MCF 10A (cell line): ENCODE results near the gene ARHGAP22. TPM values are rescaled to one million over a fixed set of nuclear protein-coding genes. Genes with fewer than 3 reads are reported as not detected.

Source experiments
- BruUV-seq: library from RNA; stranded (reverse); fragments of 400-500 nt; replicated peaks from 2 replicates; lab custom pipeline; 2021; lab: Mats Ljungman, UMichigan
- CTCF ChIA-PET: fragments of 300-600 bp; sonication (Branson Sonifier 250); formaldehyde crosslinking; extraction: SDS; loops from one replicate; lab custom pipeline; 2021; ENCODE audit warnings: antibody characterized with exemption, inconsistent platforms; lab: Yijun Ruan, JAX
- POLR2A ChIA-PET: fragments of 300-600, 350-650 bp; sonication (Branson Sonifier 250); formaldehyde crosslinking; extraction: SDS; loops from one replicate; lab custom pipeline; 2020; ENCODE audit warnings: antibody characterized with exemption, inconsistent platforms; lab: Yijun Ruan, JAX
- DNase-seq: peaks from one replicate; pipeline ENCODE4 v3.0.0-alpha.2; 2018; ENCODE audit not compliant: unreplicated experiment
- H3K27ac Mint-ChIP-seq: one replicate; pipeline ENCODE4 v1.8.0; 2022; ENCODE audit warnings: mild to moderate bottlenecking, low read depth, mixed read lengths; ENCODE audit not compliant: unreplicated experiment
- H3K27me3 Mint-ChIP-seq: one replicate; pipeline ENCODE4 v1.8.0; 2022; ENCODE audit warnings: mixed read lengths; ENCODE audit not compliant: insufficient read depth, unreplicated experiment
- H3K36me3 Mint-ChIP-seq: one replicate; pipeline ENCODE4 v1.8.0; 2022; ENCODE audit warnings: mild to moderate bottlenecking, moderate library complexity, mixed read lengths; ENCODE audit not compliant: insufficient read depth, unreplicated experiment
- H3K4me1 Mint-ChIP-seq: one replicate; pipeline ENCODE4 v1.8.0; 2022; ENCODE audit warnings: mixed read lengths; ENCODE audit not compliant: insufficient read depth, unreplicated experiment
- H3K4me3 Mint-ChIP-seq: one replicate; pipeline ENCODE4 v1.8.0; 2022; ENCODE audit warnings: mild to moderate bottlenecking, moderate library complexity, mixed read lengths; ENCODE audit not compliant: unreplicated experiment
- H3K9me3 Mint-ChIP-seq: one replicate; pipeline ENCODE4 v1.8.0; 2022; ENCODE audit warnings: mixed read lengths; ENCODE audit not compliant: unreplicated experiment
- CTCF ChIP-seq: fragments of 200-600 bp; IDR thresholded peaks from one replicate; pipeline ENCODE4 v1.8.0; 2022; ENCODE audit warnings: antibody characterized with exemption, mild to moderate bottlenecking; ENCODE audit not compliant: unreplicated experiment
- intact Hi-C: fragments of 100-400 bp; cut with micrococcal nuclease; formaldehyde crosslinking; loops from 2 replicates; pipeline ENCODE4 v1.14.1; 2022
- total RNA-seq: library from RNA; stranded (reverse); gene quantifications from 2 replicates; pipeline ENCODE4 v1.2.3, GENCODE V29; 2022

The ARHGAP22 gene
- total RNA-seq, 1 experiment from 2014 or later: 6.3 TPM

GRCh38 chr10:48507494-48507893 lies 97.4 kb downstream of the ARHGAP22 start:
- Mint-ChIP-seq H3K27ac (no peak overlapping the region), H3K9me3 (no peaks in the 10 kb centered on the region), H3K27me3 (no peaks in the 10 kb centered on the region), H3K4me3 (no peak overlapping the region), H3K36me3 (peaks cover 7% of the 10 kb centered on the region), H3K4me1 (peaks cover 5% of the 10 kb centered on the region)
- CTCF ChIA-PET: interaction anchor here (1.0 to 2.5 kb wide), 3 partner anchors 141 to 146 kb away, joined by 3 to 17 read pairs (median 4); no protein-coding TSS in a partner anchor
- no peak for TF ChIP-seq CTCF
- BruUV-seq: no TSS peak
- intact Hi-C loops: no loop called here
- POLR2A ChIA-PET: no interaction called here
- no peak for DNase-seq

- Mint-ChIP-seq H3K9me3 (no peaks in the 10 kb centered on the region), H3K27me3 (no peaks in the 10 kb centered on the region), H3K4me1 (peaks cover 5% of the 10 kb centered on the region), H3K36me3 (peaks cover 7% of the 10 kb centered on the region), H3K27ac (no peak overlapping the region), H3K4me3 (no peak overlapping the region)
- peak; percentile 21 for TF ChIP-seq CTCF
- intact Hi-C loops: no loop called here
- CTCF ChIA-PET: interaction anchor here (0.7 to 2.5 kb wide), 6 partner anchors 64 to 197 kb away, joined by 3 to 17 read pairs (median 3); no protein-coding TSS in a partner anchor
- peak; percentile 48 for DNase-seq
- POLR2A ChIA-PET: interaction anchor here (0.6 to 0.9 kb wide), 2 partner anchors 163 to 200 kb away, joined by 3 read pairs; partner anchors contain the start of gene MAPK8
- BruUV-seq: no TSS peak
These were observed 98.5 kb downstream of the ARHGAP22 start for GRCh38 chr10:48506147-48506917.

- intact Hi-C loops: no loop called here
- H3K36me3 Mint-ChIP-seq: peaks cover 7% of the 10 kb centered on the region
- peaks cover 5% of the 10 kb centered on the region for H3K4me1 Mint-ChIP-seq
- no peak for TF ChIP-seq CTCF
- H3K4me3 Mint-ChIP-seq: no peak overlapping the region
- CTCF ChIA-PET: interaction anchor here (1.0 to 2.5 kb wide), 3 partner anchors 18 to 142 kb away, joined by 3 to 17 read pairs (median 3); no protein-coding TSS in a partner anchor
- H3K9me3 Mint-ChIP-seq: no peaks in the 10 kb centered on the region
- H3K27ac Mint-ChIP-seq: no peak overlapping the region
- POLR2A ChIA-PET: no interaction called here
- DNase-seq: peak; percentile 5
- BruUV-seq: no TSS peak
- no peaks in the 10 kb centered on the region for H3K27me3 Mint-ChIP-seq
These were observed 99.3 kb downstream of the ARHGAP22 start for GRCh38 chr10:48505394-48506112.
